HG03565 (cell line): Measurements from ENCODE around the gene UNC80.

Experiments used
- ATAC-seq: cut with Tn5 transposase; IDR thresholded peaks from one replicate; pipeline ENCODE4 v1.9.1; 2021; ENCODE audit warnings: mild to moderate bottlenecking, moderate library complexity; ENCODE audit not compliant: unreplicated experiment

UNC80 gene

DNA sequence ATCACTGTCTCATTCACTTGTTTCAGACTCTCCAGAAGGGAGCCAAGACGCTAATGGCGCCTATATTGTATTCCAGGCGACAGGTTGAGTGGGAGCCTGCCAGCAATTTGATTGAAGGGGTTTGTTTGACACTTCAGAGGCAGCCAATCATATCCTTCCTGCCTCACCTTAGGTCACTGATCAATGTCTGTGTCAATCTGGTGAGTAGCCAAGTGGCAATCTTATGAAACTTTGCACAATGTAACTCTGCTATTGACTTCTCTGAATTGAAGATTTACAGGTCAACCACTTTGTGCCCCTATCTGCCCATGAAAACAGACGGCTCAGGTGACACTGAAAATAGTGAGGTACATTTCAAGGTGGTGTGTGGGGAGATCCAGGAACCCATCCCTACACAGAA is 198.1 kb downstream of the UNC80 start:
- no peak for ATAC-seq

DNA sequence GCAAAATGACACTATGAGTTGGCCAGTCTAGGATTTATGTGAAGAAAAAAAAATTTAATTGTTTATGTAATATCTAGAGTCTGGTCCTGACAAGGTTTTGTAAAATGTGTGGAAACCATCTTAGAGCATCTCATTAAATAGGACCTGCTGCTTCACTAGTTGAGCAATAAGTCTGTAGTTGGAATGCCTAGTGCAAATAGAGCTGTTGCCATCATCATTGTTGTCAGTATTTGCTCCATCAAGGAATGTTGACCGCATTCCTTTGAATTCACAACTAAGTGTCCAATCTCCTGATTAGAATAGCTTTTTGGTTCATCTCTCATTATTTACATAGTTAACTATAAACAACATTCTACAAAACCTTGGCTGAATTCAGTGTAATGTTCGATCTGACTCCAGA is 198.6 kb downstream of the UNC80 start:
- no peak for ATAC-seq

DNA sequence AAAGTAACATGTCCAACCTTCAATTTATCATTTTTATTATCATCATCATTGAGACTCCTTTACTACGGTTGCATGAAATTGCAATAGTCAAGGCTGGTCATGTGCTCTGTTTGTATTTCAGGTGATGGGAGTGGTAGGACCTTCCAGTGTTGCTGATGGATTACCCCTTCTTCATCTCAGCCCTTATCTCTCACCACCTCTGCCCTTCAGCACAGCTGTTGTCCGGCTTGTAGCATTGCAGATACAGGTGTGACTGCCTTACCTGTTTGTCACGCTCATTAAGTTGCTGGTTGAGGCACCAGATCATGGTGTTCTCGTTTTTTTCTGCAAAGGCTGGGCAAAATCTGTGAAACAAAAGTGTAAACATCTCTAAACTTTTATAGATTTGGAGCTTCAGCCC is 199.1 kb downstream of the UNC80 start:
- ATAC-seq, result no peak

DNA sequence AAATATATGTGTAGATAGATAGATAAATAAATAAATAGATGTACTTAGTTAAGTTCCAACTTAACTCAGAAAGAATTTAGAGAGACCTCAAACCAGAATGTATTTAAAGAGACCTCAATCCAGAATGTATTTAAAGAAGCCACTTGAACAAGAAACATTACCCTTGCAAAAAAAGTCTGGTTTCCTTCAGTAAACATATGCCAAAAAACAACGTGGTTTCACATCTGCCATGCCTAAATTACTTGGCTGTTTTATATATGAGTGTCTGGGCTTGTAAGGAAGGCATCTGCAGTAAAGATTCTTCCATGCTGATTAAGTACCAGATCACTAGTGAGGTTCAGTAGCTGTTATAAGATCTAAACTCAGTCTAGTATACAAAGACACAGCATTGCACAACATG is 201.7 kb downstream of the UNC80 start:
- no peak for ATAC-seq

DNA sequence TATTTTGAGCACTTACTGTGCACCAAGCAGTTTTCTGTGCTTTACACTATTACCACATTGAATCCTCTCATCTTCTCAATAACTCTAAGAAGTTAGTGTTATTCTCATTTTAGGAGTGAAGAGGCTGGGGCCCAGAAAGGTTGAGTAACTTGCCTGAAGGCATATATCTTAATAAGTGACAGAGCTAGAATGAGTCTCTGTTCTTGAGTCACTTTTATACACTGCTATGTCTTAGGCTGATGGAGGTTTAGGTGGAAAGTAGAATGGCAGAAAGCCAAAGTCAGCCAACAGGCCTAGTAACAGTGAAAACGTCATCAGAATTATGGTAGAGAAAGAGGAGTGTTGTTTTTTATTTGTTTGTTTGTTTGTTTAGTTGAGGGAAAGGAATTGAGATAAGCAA is 202.9 kb downstream of the UNC80 start:
- no peak for ATAC-seq

DNA sequence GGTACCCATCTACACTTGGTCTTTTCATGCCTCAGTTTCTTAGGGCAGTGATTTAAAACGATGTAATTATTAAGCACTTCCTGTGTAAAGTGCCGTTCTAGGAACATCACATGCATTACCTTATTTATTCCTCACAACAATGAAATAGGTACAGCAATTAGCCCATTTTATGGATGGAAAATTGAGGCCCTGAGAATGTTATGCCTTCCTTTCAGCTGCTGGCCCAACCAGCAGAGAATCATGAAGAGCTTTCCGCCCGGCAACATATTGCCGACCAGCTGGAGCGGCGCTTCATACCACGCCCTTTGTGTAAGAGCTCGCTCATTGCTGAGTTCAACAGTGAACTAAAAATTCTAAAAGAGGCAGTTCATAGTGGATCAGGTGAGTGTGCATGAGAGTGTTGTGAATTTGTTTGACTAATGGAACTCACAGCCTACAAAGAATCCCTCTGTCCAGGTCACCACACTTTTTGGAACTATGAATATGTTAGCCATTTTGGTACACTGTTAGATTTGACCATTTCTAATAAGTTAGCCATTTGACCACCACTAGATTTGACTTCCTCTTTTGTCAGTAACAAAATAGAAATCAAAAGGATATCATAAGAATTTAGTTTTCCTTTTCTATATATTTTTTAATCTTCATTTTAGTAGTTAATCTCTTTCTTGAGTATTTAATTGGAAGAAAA is 205.2 kb downstream of the UNC80 start:
- peak; percentile 52 for ATAC-seq

DNA sequence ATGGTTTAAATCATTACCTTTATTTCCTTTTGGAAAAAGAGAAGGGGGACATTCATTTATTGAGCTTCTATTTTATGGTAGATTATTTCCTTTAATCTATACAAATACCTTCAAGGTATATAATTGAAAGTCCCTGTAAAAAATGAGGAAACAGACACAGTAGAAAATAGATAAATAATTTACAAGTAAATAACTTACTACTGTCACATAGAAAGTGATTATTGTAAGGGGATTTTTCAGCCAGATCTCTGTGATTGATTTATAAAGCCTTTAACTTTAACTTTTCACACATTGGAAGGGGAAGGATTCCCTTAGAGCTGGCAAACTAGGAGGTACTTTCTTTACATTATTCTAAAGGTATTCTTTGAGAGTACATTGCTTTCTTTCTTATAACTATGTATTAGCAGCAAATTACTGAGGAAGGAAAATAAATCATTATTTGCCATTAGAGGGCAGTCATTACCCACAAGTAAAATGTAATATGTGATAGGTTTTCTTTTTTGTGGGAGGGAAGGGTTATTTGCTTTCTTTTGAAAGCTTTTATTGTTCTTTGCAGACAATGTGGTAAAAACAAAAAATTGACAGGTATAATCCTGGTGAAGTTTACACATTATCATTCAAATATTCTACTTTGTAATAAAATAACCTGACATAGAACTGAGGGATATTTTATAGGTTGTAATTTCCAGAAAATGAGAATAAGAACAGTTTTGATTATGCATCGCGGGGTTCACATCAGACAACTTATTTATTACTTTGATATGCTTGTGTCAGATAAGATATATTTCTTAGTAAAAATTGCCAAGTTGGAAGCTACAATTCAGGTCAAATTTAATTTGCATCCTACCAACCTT is 206.0 kb downstream of the UNC80 start:
- no peak for ATAC-seq

DNA sequence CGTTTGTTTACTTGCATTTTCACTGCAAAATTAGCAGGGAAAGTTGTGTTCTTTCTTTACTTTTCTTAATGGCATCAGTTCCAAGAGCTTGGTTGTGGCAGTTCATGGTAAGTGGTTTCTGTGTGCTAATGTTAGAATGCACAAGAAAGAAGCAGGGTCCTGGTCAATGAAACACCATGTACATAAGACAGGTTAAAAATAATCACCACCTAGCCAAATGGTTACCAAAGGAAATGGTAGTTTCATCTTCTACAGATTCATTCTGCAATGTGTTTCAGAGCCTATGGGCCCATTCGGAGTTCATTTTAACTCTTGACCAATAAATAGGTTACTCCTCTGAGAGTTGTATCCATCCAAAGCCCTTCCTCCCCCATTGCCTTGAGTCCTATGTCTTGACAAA is 212.7 kb downstream of the UNC80 start:
- ATAC-seq, result no peak

DNA sequence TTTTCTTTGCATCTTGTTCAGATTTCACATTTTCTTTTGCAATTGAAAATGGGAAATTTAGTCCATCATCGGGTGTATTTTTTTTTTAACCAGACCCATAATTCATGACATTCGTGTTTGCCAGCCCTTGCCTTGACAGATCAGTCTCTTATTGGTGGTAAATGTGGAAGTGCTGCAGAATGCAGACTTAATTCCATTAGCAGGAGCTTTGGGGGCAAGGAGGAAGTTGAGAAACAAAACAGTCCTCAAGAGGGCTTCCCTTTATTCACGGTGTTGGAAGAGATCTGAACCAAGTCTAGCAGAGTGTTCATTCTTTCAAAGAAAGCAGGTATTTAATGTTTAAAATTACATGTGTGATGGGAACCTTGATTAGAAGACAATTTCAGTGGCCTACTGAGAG is 214.2 kb downstream of the UNC80 start:
- ATAC-seq, result no peak

DNA sequence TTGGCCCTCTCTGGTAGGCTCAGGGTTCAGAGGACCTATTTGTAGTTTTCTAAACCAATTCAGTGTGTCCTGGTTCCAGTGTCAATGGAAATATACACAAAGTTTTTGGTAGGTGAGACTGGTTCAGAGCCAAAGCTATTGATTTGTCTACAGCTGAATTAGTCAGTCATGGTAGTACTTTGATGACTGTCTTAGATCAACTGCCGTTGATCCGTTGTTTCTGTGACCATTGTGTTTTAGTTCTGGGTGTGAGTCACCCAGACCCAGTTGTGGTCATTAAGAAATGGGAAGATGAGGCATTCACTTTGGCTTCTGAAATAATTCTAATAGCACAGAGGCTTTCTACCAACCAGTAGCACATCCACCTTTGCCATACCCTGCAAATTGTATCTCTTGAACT is 214.8 kb downstream of the UNC80 start:
- no peak for ATAC-seq

DNA sequence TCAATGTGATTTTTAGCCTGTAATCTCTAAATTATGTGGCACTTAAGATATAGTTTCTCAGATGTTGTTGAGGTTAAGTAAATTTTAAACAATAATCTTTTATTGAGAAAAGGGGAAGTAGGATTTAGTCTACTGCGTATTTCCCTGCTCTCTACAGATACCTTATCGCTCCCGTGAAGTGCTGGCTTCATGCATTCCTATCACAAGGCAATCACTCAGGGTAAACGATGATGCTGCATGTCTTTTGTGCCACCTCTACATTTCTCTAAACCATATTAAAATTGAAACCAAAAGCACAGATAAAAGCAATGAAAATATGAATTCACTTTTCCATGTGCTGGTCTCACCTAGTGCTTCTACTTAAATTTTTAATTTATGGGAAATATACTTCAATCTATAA is 216.4 kb downstream of the UNC80 start:
- ATAC-seq, result peak; percentile 44

DNA sequence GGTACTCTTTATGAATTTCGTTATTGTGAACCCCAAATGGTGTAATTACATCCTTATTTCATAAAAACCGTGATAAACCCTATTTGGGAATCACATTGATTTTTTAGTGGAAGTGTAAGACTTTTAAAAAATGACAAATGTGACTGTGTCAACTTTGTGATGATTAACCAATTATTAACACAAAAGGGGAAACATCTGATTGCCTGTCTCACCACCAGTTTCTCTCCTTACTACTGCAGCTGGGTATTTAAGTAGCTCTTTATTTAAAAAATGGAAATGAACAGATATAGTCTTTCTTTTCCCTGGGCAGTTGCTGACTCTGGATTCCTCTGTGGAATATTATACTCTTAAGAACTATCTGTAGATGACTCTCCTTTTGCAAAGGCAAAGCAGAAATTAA is 219.2 kb downstream of the UNC80 start:
- ATAC-seq, result no peak

DNA sequence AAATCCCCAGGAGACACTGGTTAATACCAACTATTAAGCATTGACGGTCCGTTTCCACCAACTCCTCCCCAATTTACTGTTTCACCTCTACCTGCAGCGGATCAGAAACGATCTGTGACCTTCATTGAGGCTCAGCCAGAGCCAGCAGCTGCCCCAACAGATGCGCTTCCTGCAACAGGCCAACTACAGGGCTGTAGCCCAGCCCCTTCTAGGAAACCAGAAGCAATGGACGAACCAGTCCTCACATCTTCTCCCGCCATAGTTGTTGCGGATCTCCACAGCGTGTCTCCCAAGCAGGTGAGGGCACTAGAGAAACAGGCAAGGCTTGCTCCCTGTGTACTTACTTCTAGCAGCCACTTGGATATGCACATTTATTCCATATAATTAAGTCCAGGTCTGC is 222.3 kb downstream of the UNC80 start:
- no peak for ATAC-seq

DNA sequence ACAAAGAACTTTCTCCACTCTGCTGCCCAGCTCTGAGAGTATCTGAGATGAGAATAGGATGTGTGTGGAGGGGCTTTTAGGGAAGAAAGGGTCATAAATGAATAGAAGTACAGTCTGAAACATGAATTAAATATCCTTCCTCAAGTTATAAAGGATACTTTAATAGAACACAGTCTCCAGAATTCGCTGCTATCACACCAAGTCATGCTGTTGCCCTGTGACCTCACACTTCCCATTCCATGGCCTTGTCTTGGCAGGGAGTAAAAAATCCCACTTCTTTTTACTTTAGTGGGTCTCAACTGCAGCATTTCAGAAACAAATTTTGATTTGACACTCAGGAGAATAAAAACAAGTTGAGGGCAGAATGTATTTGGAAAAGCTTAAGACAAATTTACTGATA is 227.0 kb downstream of the UNC80 start:
- no peak for ATAC-seq

DNA sequence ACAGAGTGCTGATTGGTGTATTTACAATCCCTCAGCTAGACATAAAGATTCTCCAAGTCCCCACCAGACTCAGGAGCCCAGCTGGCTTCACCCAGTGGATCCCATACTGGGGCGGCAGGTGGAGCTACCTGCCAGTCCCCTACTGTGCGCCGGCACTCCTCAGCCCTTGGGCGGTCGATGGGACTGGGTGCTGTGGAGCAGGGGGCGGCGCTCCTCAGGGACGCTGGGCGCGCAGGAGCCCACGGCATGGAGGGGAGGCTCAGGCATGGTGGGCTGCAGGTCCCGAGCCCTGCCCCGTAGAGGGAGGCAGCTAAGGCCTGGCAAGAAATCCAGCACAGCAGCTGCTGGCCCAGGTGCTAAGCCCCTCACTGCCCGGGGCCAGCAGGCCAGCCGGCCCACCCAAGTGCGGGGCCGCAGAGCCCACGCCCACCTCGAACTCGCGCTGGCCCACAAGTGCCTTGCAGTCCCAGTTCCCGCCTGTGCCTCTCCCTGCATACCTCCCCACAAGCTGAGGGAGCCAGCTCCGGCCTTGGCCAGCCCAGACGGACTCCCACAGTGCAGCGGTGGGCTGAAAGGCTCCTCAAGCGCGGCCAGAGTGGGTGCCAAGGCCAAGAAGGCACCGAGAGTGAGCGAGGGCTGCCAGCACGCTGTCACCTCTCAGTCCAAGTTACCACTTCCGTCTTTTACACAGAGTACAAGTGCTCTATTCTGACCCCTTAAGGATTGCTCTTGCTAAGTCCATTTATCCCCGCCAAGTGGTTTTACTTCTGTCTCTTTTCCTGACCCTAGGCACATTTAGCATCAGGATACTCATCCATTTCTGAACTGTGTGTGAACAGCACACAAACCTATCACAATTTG is 229.1 kb downstream of the UNC80 start:
- no peak for ATAC-seq

DNA sequence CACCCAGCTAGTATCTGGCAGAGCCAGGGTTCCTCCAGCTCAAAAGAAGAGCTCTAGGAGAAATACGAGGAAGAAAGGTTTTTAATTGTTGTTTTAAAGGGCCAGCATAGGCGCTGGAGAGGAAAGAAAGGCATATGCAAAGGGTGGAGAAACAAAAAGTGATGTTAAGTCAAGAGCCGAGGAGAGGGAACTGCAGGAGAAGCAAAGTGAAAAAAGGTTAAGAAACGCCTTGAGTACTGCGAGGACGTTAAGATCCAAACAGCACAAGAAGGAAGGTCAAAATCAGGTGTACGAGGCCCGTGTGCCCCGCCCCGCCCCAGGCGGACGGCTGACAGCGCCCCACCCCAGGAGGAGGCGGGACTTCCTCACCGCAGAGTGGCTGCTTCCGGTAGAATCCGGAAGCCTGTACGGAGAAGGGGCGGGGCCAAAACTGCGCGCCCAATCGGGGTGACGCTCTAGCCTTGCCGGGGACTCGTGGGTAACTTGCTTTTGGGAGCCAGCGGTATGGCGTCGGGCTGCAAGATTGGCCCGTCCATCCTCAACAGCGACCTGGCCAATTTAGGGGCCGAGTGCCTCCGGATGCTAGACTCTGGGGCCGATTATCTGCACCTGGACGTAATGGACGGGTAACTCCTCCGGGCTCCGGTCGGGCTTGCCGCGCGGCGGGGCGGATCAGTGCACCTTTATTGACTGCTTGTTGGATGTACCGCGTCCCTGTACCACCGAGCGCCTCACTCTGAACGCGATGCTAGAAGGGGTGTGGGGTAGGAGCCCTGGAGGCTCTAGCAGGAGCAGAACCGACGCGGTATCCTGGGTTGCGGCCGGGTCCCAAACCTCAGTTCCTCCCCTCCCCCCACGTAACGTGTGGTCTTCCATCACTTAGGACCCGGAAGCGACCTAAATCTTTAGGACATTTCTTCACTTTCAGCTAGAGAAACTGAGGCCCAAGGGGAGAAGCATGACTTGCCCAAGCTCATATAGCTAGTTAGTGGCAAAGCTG is 230.8 kb downstream of the UNC80 start, which contains the start of gene RPE:
Gene RPE (plus strand): TSS at position 481 of the 1,000 bp plus-strand sequence. CDS start 24 bp downstream, at position 505.
- peak; percentile 99 for ATAC-seq

DNA sequence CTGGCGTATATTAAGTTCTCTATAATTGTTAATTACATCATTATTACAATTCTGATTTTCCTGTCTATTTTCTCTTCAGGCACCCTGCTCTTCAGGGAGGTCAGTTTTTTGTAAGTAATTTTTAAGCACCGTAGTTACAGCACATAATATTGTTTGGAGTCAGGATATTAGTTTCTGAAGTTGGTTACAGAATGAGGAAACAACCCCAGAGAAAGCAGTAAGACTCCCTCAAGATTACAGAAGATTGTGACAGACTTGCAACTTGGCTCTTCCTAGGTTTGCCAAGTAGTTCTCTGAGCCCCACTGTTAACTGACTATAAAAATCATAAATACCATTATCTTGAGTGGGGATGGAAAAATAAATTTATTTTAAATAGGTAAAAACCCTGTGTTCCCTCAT is 231.7 kb downstream of the UNC80 start:
- no peak for ATAC-seq

DNA sequence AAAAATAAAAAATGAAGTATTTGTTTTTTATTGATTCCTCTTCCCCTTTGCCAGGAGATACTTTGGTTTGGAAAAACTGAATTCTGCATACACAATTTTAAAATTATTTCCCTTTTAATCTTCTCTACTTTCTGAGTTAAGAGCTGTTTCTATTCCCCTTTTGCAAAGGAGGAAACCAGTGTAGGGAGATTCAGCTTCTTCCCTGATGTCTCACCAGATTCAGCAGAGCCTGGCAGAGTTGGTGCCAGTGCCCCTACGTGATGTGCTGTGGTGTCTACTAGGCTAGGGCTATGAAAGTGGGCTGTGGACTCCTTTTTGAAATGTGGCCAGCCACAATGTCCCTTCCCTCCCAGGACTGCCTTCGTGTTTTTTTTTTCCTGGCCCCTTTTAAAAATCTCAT is 233.2 kb downstream of the UNC80 start:
- ATAC-seq, result no peak

DNA sequence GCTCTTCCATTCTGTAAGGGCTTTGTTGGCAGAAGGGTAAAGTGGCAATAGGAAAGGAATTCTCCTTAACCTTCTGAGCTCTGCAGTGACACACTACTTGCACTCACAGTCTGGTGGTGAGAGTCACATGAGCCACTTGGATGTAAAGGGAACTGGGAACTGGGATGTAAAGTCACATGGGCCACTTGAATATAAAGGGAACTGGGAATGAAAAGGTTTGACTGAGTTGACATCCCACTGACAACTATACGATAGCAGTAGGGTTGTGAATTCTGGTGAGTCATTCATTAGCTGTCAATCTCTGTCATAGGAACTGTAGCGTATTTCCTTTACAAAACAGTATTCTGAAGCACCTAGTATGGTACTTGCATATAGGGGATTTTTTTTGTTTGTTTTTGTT is 236.3 kb downstream of the UNC80 start:
- ATAC-seq, result peak; percentile 26

DNA sequence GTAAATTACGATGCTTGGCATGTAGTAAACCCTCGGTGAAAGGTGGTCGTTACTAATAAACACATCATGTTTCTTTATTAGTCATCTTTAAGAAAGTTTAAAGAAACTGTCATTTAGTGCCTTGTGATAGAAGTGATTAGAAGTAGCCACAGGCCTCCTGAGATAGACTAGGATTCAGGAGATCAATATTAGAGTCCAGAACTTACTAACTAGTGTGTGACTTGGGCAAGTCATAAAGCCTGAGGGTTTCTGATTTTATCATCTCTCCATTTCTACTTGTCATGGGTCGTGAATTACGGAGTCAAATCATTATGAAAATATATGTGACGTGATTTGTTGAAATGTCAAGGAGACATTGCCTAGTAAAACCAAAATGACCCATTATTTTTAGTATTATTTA is 237.5 kb downstream of the UNC80 start:
- peak; percentile 44 for ATAC-seq
